NCI-H2227 (cell line): ENCODE data around the gene AFF4.
A peak's percentile ranks its signal among the peaks of the same experiment; 100 is the strongest.

Source experiments
- DNase-seq: peaks from one replicate; lab custom pipeline; 2025; ENCODE audit not compliant: unreplicated experiment; lab: John Stamatoyannopoulos, UW

Gene AFF4

GRCh38 chr5:132887283-132887682 lies 76.2 kb downstream of the AFF4 start:
- DNase-seq = no peak

- DNase-seq = no peak
Observed at GRCh38 chr5:132886064-132886823, 77.2 kb downstream of the AFF4 start.

GRCh38 chr5:132884548-132884947 lies 78.9 kb downstream of the AFF4 start:
- DNase-seq = no peak

- peak; percentile 56 for DNase-seq
Observed at GRCh38 chr5:132883261-132883834, 80.1 kb downstream of the AFF4 start.

GRCh38 chr5:132877938-132878337 lies 85.5 kb downstream of the AFF4 start:
- DNase-seq = no peak

- no peak for DNase-seq
Observed at GRCh38 chr5:132877466-132877865, 86.0 kb downstream of the AFF4 start.

GRCh38 chr5:132876020-132876759 lies 87.2 kb downstream of the AFF4 start:
- DNase-seq = no peak

- DNase-seq = no peak
Observed at GRCh38 chr5:132873930-132874271, 89.5 kb downstream of the AFF4 start.

- no peak for DNase-seq
Observed at GRCh38 chr5:132873119-132873929, 90.1 kb downstream of the AFF4 start, which contains the start of gene LEAP2. TSS of gene LEAP2 (plus strand) at chr5:132873668. CDS start at chr5:132873695, 27 bp downstream.

- no peak for DNase-seq
Observed at GRCh38 chr5:132872788-132873118, 90.7 kb downstream of the AFF4 start.

GRCh38 chr5:132871459-132872284 lies 91.8 kb downstream of the AFF4 start:
- no peak for DNase-seq

- DNase-seq = no peak
Observed at GRCh38 chr5:132870801-132871200, 92.6 kb downstream of the AFF4 start.

- no peak for DNase-seq
Observed at GRCh38 chr5:132868754-132869153, 94.7 kb downstream of the AFF4 start.

GRCh38 chr5:132867046-132867451 lies 96.4 kb downstream of the AFF4 start:
- no peak for DNase-seq

GRCh38 chr5:132866342-132867045 lies 96.9 kb downstream of the AFF4 start, which contains the start of the genes GDF9 and UQCRQ:
TSS of gene GDF9 (minus strand) at chr5:132866469. CDS start at chr5:132864533, 1,936 bp downstream.
TSS of gene UQCRQ (plus strand) at chr5:132866642. CDS start at chr5:132866882, 240 bp downstream.
- peak; percentile 96 for DNase-seq

- peak; percentile 18 for DNase-seq
Observed at GRCh38 chr5:132865668-132866341, 97.6 kb downstream of the AFF4 start.

GRCh38 chr5:132860742-132861141 lies 102.7 kb downstream of the AFF4 start:
- no peak for DNase-seq

GRCh38 chr5:132859889-132860437 lies 103.5 kb downstream of the AFF4 start:
- DNase-seq = no peak

GRCh38 chr5:132856011-132856410 lies 107.4 kb downstream of the AFF4 start:
- DNase-seq = no peak
